ENCODE measurements around the gene AMOTL2. TPM values are rescaled to one million over a fixed set of nuclear protein-coding genes. Genes with fewer than 3 reads are reported as not detected.

Gene AMOTL2
- total RNA-seq, 1 experiment from 2014 or later, result 96.0 TPM

DNA sequence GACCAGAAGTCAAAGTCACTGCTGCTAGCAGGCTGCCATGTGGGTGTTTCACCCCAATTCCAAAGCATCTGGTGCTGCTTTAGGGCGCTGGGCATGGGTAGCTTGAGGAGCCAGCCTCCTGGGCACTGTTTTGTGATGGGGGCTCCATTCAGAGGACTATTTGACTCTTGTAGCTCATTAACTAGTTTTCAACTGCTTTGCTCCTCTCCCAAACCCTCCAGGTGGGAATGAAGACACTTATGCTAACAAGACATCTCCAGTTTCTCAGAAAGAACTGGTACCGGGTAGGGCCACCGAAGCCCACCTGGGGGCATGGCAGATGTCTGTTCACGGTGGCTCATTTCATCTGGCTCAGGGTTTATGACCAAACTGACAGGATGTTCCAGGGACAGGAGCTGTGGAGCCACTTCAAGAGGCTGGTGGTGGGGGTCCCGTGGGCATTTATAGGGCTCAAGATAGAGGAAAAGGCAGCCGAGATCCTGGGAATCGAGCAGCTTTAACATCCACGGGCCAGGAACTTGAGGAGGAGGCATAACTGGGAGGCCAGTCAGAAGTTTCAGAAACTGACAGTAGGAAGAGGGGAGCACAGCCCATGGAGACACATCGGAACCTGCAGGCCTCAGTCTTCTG is 17.7 kb downstream of the AMOTL2 start:
- DNase-seq, result no peak
- Histone ChIP-seq H3K36me3 (ENCODE audit: low read depth, low read length) (peaks cover 65% of the 10 kb centered on the region), H3K4me2 (ENCODE audit: low read length) (no peak overlapping the region), H3K79me2 (ENCODE audit: low read length) (peaks cover 30% of the 10 kb centered on the region), H3F3A (ENCODE audit: low read length, unreplicated experiment) (no peaks in the 10 kb centered on the region), H3K9me2 (replicated peaks; ENCODE audit: low read length) (no peaks in the 10 kb centered on the region), H3K9me3 (ENCODE audit: low read length) (no peaks in the 10 kb centered on the region), H4K20me1 (ENCODE audit: low read length) (no peaks in the 10 kb centered on the region), H3K4me1 (ENCODE audit: insufficient read depth, low read length) (peaks cover 56% of the 10 kb centered on the region), H3K4me3 (ENCODE audit: low read length) (no peak overlapping the region), H2AFZ (ENCODE audit: low read length) (no peak overlapping the region), H3K27ac (ENCODE audit: low read length) (no peak overlapping the region), H3K9ac (ENCODE audit: low read length) (no peak overlapping the region), H3K27me3 (ENCODE audit: low read length) (no peaks in the 10 kb centered on the region)
- no peak for TF ChIP-seq EZH2 (IDR thresholded peaks at IDR 0.05; ENCODE audit: low read length, unreplicated experiment)
- TF ChIP-seq, protein P1, sequence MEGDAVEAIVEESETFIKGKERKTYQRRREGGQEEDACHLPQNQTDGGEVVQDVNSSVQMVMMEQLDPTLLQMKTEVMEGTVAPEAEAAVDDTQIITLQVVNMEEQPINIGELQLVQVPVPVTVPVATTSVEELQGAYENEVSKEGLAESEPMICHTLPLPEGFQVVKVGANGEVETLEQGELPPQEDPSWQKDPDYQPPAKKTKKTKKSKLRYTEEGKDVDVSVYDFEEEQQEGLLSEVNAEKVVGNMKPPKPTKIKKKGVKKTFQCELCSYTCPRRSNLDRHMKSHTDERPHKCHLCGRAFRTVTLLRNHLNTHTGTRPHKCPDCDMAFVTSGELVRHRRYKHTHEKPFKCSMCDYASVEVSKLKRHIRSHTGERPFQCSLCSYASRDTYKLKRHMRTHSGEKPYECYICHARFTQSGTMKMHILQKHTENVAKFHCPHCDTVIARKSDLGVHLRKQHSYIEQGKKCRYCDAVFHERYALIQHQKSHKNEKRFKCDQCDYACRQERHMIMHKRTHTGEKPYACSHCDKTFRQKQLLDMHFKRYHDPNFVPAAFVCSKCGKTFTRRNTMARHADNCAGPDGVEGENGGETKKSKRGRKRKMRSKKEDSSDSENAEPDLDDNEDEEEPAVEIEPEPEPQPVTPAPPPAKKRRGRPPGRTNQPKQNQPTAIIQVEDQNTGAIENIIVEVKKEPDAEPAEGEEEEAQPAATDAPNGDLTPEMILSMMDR (conservative IDR thresholded peaks at IDR 0.05; ENCODE audit: low read depth, low read length), result no peak
- no peak for TF ChIP-seq EZH2phosphoT487 (IDR thresholded peaks at IDR 0.05; ENCODE audit: borderline replicate concordance, low read length)
- CTCF ChIA-PET, result no interaction called here
- BruUV-seq (replicated peaks), result no TSS peak
- POLR2A ChIA-PET (ENCODE audit: unreplicated experiment), result no interaction called here
- no peak for ATAC-seq
- intact Hi-C loops (cut with micrococcal nuclease), result no loop called here

DNA sequence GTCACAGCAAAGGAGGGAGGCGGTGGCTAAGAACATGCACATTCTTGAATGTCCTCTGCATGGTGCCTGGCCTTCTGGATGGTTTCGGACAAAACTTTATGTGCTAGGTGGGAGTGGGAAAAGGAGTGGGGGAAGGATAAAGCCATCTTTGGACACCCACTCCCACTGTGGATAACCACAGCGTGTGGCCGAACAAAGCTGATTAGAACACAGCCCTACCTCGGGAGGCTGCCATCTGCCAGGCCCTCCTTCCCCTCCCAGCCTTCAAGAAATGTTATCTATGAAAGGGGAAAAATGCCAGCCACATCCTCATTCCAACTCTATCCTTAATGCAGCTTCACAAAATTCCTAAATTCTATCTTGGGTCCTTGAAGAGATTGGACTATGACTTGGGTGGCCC is 18.8 kb downstream of the AMOTL2 start:
- no TSS peak for BruUV-seq (replicated peaks)
- Histone ChIP-seq H3K9me2 (replicated peaks; ENCODE audit: low read length) (no peaks in the 10 kb centered on the region), H4K20me1 (ENCODE audit: low read length) (no peaks in the 10 kb centered on the region), H3K27me3 (ENCODE audit: low read length) (no peaks in the 10 kb centered on the region), H3K4me1 (ENCODE audit: insufficient read depth, low read length) (peaks cover 67% of the 10 kb centered on the region), H3K9me3 (ENCODE audit: low read length) (no peaks in the 10 kb centered on the region), H3K4me2 (ENCODE audit: low read length) (no peak overlapping the region), H3K9ac (ENCODE audit: low read length) (no peak overlapping the region), H3K79me2 (ENCODE audit: low read length) (peaks cover 28% of the 10 kb centered on the region), H2AFZ (ENCODE audit: low read length) (no peak overlapping the region), H3F3A (ENCODE audit: low read length, unreplicated experiment) (no peaks in the 10 kb centered on the region), H3K36me3 (ENCODE audit: low read depth, low read length) (peaks cover 56% of the 10 kb centered on the region), H3K27ac (ENCODE audit: low read length) (no peak overlapping the region), H3K4me3 (ENCODE audit: low read length) (no peak overlapping the region)
- intact Hi-C loops (cut with micrococcal nuclease), result no loop called here
- TF ChIP-seq EZH2 (IDR thresholded peaks at IDR 0.05; ENCODE audit: low read length, unreplicated experiment) (no peak), EZH2phosphoT487 (IDR thresholded peaks at IDR 0.05; ENCODE audit: borderline replicate concordance, low read length) (no peak)
- TF ChIP-seq, protein P1 (conservative IDR thresholded peaks at IDR 0.05; ENCODE audit: low read depth, low read length), result no peak
- POLR2A ChIA-PET (ENCODE audit: unreplicated experiment), result no interaction called here
- DNase-seq (no peak), ATAC-seq (no peak)
- CTCF ChIA-PET, result no interaction called here

DNA sequence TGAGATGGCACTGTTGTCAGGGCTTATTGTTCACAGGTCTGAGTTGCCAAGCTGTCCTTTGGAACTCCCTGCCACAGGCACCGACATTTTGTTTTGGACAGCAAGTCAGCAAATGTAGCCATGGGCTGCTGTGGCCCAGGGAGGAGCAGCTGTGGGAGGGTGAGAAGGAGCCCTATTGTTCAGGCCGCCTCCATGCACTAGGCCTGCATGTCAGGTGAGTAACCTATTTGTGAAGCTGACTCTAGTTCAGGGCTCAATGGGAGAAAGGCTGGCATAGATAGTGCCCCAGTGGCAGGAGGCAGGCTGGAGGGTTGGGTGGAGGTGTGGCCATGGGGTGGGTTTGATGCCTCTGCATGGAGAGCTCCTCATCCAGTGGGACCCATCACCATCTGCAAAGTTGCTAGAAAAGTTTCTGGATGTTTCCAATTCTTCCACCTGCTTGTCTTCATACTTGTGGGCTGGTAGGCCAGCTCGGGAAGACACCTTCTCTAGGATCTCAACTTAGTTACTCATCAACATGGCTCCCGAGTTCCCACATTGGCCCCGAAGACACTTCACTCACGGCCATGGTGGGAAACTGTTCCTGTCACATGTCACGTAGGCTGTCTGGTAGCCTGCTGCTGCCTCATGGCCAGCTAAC is 19.5 kb downstream of the AMOTL2 start:
- DNase-seq (no peak), ATAC-seq (no peak)
- Histone ChIP-seq H3K9ac (ENCODE audit: low read length) (no peak overlapping the region), H4K20me1 (ENCODE audit: low read length) (no peaks in the 10 kb centered on the region), H2AFZ (ENCODE audit: low read length) (no peak overlapping the region), H3K4me1 (ENCODE audit: insufficient read depth, low read length) (peaks cover 65% of the 10 kb centered on the region), H3K27ac (ENCODE audit: low read length) (no peak overlapping the region), H3F3A (ENCODE audit: low read length, unreplicated experiment) (no peaks in the 10 kb centered on the region), H3K4me3 (ENCODE audit: low read length) (no peak overlapping the region), H3K36me3 (ENCODE audit: low read depth, low read length) (peaks cover 49% of the 10 kb centered on the region), H3K9me3 (ENCODE audit: low read length) (no peaks in the 10 kb centered on the region), H3K4me2 (ENCODE audit: low read length) (no peak overlapping the region), H3K9me2 (replicated peaks; ENCODE audit: low read length) (no peaks in the 10 kb centered on the region), H3K79me2 (ENCODE audit: low read length) (peaks cover 28% of the 10 kb centered on the region), H3K27me3 (ENCODE audit: low read length) (no peaks in the 10 kb centered on the region)
- ChIA-PET CTCF (no interaction called here), POLR2A (ENCODE audit: unreplicated experiment) (no interaction called here)
- BruUV-seq (replicated peaks), result no TSS peak
- TF ChIP-seq EZH2phosphoT487 (IDR thresholded peaks at IDR 0.05; ENCODE audit: borderline replicate concordance, low read length) (no peak), EZH2 (IDR thresholded peaks at IDR 0.05; ENCODE audit: low read length, unreplicated experiment) (no peak)
- TF ChIP-seq, protein P1 (conservative IDR thresholded peaks at IDR 0.05; ENCODE audit: low read depth, low read length), result no peak
- intact Hi-C loops (cut with micrococcal nuclease), result no loop called here

Data from PC-3 (cell line).